Astrocyte of the hippocampus (primary cell): Measurements from ENCODE around the gene S100A4.
"Not testable (repeated sequence)": the region's sequence is repeated elsewhere in the genome, so short reads cannot be mapped to it uniquely, and the experiment has no call there.

Experiments used
- DNase-seq: peaks from one replicate; pipeline ENCODE4 v3.0.0; 2011; ENCODE audit warnings: low read depth, low spot score

S100A4 gene

GRCh38 chr1:153545067-153546055, at the start of gene S100A4:
Gene S100A4 (minus strand): TSS chr1:153545806. CDS start chr1:153544794, 1,012 bp downstream.
- peak; percentile 97 for DNase-seq

GRCh38 chr1:153592748-153593147, 47.1 kb upstream of the S100A4 start:
- peak; percentile 58 for DNase-seq

- DNase-seq: no peak
These were observed 42.9 kb upstream of the S100A4 start for GRCh38 chr1:153588482-153588881.

DNA sequence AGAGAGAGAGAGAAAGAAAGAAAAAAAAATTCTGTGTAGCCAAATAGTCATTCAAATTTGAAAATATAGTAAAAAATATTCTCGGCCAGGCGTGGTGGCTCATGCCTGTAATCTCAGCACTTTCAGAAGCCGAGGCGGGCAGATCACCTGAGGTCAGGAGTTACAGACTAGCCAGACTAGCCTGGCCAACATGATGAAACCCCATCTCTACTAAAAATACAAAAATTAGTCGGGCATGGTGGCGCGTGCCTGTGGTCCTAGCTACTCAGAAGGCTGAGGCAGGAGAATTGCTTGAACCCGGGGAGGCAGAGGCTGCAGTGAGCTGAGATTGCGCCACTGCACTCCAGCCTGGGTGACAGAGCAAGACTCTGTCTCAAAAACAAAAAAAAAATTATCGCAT, 42.4 kb upstream of the S100A4 start:
- DNase-seq: not testable (repeated sequence)

DNA sequence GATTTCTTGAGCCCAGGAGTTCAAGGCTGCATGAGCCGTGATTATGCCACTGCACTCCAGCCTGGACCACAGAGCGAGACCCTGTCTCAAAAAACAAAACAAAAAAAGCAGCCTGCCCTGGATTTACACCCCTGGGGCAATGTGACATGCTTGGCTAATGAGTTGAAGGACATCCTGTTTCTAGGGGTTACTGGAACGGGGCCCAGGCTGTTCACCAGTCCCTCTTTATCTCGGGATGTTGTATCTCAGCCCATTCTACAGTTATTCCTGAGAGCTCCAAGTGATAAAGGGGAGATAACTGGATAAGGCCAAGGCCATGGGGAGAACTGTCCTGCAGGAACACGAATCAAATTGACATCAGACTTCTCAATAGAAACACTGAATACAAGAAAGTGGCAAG, 41.7 kb upstream of the S100A4 start:
- DNase-seq: no peak

DNA sequence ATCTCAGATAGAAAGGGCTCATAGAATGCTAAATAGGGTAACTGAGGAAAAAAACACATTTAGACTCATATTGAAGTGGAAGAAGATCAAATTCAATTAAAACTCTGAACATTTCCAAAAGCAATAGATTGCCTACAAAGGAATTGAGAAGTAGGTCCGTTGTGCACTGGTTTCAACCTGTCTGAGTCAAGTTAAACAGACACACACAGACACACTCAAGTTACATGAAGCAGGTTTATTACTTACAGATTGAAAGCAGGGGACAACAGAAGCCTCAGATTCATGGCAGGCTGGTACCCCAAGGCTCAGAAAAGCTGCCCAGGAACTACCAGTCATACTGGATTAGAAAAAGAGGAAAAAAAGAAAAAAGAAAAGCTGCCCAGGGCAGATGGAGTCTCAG, 40.7 kb upstream of the S100A4 start:
- no peak for DNase-seq

- no peak for DNase-seq
These were observed 39.4 kb upstream of the S100A4 start for GRCh38 chr1:153585006-153585405.

DNA sequence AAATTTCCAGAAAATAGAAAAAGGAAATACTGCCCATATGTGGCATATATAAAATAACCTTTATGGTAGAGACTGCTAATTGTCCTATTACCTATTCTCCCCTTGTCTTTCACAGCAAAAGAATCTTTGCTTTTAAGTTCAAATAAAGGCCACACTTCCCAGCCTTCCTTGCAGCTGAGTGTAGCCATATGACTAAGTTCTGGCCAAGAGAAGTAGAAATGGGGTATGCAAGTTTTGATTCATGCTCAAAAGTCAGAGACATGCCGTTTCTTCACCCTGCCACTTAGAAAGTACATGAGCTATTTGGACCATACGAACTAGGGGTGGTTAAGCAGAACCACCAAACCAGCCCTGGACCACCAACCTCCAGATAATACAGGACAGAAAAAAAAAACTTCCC, 38.4 kb upstream of the S100A4 start:
- DNase-seq: peak; percentile 27

DNA sequence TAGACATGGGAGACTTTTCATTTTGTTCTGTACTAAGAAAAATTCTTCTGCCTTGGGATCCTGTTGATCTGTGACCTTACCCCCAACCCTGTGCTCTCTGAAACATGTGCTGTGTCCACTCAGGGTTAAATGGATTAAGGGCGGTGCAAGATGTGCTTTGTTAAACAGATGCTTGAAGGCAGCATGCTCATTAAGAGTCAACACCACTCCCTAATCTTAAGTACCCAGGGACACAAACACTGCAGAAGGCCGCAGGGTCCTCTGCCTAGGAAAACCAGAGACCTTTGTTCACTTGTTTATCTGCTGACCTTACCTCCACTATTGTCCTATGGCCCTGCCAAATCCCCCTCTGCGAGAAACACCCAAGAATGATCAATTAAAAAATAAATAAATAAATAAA, 37.9 kb upstream of the S100A4 start:
- not testable (repeated sequence) for DNase-seq

DNA sequence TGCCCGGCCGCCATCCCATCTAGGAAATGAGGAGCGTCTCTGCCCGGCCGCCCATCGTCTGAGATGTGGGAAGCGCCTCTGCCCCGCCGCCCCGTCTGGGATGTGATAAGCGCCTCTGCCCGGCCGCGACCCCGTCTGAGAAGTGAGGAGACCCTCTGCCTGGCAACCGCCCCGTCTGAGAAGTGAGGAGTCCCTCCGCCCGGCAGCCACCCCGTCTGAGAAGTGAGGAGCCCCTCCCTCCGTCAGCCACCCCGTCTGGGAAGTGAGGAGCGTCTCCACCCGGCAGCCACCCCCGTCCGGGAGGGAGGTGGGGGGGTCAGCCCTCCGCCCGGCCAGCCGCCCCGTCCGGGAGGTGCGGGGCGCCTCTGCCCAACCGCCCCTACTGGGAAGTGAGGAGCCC, 37.2 kb upstream of the S100A4 start:
- not testable (repeated sequence) for DNase-seq

GRCh38 chr1:153578936-153579335, 33.3 kb upstream of the S100A4 start:
- DNase-seq: no peak

GRCh38 chr1:153578490-153578889, 32.9 kb upstream of the S100A4 start:
- no peak for DNase-seq

- DNase-seq: no peak
These were observed 32.0 kb upstream of the S100A4 start for GRCh38 chr1:153577624-153578051.

DNA sequence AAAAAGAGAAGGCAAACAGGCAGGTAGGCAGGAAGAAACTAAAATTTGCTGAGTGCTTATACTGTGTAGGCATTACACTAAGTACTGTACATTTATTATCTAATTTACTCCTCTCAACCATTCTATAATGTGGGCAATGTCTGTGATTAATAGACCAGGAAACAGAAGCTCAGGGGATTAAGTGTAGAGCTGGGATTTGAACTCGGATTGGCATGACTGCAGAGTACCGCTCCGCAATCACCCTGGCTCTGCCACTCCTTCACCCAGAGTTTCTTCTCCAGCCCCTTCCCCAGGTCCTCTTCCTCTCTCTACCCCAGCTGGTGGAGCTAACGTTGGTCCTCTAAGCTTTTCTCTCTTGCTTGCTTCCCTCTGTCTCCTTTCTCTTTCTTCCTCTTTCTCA, 31.5 kb upstream of the S100A4 start:
- DNase-seq: no peak

DNA sequence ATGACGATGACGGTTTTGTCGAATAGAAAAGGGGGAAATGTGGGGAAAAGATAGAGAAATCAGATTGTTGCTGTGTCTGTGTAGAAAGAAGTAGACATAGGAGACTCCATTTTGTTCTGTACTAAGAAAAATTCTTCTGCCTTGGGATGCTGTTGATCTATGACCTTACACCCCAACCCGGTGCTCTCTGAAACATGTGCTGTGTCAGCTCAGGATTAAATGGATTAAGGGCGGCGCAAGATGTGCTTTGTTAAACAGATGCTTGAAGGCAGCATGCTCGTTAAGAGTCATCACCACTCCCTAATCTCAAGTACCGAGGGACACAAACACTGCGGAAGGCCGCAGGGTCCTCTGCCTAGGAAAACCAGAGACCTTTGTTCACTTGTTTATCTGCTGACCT, 29.9 kb upstream of the S100A4 start:
- not testable (repeated sequence) for DNase-seq

DNA sequence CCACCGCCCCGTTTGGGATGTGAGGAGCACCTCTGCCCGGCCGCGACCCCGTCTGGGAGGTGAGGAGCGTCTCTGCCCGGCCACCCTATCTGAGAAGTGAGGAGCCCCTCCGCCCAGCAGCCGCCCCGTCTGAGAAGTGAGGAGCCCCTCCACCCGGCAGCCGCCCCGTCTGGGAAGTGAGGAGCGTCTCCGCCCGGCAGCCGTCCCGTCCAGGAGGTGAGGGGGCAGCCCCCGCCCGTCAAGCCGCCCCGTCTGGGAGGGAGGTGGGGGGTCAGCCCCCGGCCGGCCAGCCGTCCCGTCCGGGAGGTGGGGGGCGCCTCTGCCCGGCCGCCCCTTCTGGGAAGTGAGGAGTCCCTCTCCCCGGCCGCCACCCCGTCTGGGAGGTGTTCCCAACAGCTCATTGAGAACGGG, 29.5 kb upstream of the S100A4 start:
- not testable (repeated sequence) for DNase-seq

DNA sequence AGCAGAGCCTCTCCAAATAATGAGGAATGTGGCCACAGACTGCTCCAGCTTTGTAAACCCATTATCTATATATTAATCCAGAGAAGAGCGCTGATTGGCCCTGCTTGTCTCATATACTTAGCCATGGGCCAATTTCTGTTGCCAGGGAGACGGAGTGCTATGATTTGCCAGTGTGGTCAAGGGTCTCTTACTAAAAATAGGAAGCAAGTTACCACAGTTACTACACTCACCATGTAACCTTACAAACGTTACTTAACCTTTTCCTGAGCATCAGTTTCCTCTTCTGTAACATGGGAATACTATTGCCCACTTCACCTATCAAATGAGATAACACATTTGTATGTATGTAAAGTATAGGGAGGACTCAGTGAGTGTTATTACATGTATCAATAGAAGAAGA, 27.7 kb upstream of the S100A4 start:
- DNase-seq: no peak

DNA sequence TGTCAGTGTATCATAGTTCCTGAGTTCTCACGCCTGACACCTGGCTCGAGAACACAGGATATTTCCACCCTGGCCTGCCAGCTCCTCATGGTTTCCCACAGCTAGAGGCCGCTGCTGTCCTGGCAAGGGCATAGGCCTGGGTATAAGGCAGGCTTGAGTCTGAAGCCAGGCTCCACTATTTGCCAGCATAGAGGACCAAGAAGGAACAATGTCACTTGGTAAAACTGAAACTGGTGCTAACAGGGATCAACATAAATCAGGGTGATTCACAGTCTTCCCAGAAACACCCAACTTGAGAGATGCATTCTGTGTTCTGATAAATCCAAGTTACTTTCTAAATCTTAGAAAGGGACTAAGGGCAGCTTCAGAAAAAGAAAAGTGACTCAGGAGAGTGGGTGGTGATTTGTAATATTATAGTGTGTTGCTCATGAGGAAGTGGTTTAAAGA, 27.0 kb upstream of the S100A4 start:
- DNase-seq: peak; percentile 91

- no peak for DNase-seq
These were observed 26.1 kb upstream of the S100A4 start for GRCh38 chr1:153571706-153572105.

- no peak for DNase-seq
These were observed 25.3 kb upstream of the S100A4 start for GRCh38 chr1:153570874-153571273.

- DNase-seq: no peak
These were observed 23.9 kb upstream of the S100A4 start for GRCh38 chr1:153569465-153569864.

DNA sequence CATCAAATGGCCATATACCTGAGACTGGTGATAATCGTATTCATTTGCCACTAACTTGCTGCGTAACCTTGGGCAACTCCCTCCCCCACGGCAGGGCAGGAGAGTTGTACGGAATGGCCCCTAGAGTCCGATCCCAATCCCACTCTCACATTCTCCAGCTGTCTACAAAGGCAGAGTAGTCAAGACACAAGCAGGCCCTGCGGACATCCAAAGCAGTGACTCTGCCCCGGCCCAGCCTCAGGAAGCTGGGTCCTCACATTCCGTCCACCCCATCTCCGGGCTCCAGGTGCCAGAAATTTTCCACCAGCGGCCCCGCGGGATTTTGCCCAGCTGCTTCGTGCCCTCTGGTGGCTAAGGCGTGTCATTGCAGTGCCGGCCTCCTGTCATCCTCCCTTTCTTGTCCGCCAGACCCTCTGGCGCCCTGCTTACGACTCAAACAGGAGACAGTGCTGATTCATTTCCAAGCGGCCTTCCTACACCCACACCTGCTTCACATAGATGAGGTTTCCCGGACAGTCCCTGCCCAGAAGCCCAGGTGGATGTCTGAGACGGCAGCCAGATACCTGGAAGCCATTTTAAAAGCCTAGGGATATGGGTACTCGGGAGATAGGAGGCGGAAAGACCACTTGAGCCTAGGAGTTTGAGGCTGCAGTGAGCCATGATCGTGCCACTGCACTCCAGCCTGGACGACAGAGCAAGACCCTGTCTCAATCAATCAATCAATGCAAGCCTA, 22.9 kb upstream of the S100A4 start:
- DNase-seq: peak; percentile 95
